ENCODE measurements around the gene CENPP. TPM values are rescaled to one million over a fixed set of nuclear protein-coding genes. Genes with fewer than 3 reads are reported as not detected.
"Not testable (repeated sequence)": the region's sequence is repeated elsewhere in the genome, so short reads cannot be mapped to it uniquely, and the experiment has no call there.

The CENPP gene
- polyA plus RNA-seq, 1 donor: 8.8 TPM

DNA sequence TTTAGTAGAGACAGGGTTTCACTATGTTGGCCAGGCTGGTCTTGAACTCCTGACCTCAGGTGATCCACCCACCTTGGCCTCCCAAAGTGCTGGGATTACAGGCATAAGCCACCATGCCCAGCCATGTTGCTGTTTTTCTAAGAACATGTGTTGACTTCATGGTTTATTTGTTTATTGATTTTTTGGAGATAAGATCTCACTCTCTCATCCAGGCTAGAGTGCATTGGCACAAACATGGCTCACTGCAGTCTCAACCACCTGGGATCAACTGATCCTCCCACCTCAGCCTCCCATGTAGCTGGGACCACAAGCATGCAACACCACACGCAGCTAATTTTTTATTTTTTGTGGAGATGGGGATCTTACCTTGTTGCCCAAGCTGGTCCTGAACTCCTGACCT, 269.3 kb downstream of the CENPP start:
- DNase-seq: not testable (repeated sequence)

DNA sequence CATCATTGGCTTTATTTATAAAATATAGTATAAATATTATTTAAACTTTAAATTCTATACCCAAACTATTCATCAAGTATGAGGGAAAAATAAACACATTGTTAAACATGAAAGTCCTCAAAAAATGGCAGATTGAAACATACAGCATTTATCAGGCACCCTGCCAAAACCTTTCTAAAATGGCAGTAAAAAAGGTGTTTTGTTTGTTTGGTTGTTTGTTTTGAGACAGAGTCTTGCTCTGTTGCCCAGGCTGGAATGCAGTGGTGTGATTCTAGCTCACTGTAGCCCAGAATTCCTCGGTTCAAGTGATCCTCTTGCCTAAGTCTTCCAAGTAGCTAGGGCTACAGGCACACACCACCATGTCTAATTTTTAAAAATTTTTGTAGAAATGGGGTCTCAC, 270.2 kb downstream of the CENPP start:
- no peak for DNase-seq

DNA sequence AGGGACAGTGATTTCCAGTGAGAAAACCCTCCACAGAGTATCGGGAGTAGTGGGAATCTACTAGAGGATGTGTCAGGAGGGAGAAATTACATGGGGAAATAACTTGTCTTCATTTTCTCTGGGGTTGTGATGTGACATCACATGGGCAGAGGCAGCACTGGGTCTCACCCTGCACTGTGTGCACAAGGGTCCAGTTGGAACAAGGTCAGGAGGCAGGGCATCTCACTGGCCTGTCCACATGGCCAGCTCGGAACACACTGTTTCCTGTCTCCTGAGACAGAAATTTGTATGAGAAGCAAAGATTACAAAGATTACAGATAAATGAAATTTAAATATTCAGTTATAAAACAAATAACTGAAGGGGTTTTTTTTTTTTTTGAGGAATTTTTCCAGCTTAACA, 272.6 kb downstream of the CENPP start:
- DNase-seq: no peak

DNA sequence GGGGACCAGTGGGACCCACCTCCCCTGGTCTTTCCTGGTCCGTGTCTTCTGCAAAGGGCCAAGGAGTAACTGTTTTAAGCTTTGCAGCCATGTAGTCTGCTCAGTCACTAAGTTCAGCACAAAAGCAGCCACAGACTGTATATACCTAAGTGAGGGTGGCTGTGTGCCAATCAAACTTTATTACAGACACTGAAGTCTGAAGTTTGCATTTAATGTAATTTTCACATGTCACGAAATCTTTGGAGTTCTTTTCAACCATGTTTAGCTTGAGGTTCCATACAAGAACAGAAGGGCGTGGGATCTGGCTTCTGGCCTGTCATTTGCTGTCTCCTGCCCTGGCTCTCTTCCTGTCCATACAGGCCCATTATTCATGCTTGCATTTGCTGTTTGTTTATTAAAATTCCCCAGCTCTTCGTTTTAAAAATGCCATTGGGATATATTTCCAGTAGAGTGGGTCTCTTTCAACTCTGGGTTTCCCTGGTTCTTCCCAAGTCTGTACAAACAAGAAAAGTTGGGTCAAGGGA, 274.2 kb downstream of the CENPP start:
- DNase-seq: no peak

DNA sequence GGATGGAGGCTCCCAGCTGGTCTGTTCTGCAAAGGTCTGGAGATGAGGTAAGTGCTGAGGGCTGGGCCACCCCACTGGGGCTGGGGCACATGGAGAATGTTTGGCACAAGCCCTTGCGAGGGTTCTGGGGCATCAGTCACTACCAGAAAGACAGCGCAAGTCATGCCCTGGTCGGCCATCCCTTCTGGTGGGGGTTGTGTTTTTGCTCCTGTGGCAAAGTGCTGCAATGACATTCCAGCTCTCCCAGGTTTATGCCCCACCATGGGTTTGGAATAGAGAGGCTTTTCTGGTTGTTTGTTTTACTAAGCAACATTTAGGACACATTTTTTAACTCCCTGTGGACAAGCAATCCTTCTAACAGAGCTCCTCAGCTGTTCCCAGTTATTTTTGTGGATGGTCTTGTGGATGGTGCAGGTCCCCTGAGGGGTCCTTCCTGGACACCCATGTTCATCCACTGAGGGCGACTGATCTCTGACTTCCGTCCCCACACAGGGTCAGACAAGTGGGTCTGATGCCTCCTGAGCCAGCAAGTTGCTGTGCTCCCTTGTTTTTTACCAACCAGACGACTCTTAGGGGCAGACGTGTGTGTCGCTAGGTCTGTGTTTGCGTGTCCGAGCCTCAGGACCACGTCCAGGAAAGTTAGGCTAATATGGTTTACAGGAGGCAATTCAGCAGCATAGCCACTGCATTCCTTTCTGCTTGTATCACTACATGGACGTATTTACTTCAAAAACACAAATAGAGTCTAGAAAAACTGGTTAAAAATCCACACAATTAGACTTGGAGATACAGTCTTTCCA, 274.9 kb downstream of the CENPP start:
- DNase-seq: no peak

DNA sequence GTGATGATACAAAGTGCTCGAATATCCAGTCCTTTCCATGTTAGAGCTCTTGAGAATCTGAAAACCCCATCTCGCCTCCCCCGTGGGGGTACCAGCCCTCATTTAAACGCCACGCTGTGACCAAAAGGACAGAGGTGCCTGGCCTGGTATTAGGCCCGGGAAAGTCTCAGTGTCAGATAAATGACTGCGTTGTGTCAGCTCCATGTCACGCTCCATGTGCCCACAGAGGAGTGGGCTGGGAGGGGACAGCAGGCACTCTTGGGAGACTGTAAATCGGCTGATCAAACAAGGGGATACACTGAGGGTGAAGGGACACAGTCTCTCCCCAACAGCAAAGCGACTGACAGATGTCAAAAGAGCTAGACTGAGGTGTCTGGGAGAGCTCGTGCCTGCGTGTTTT, 275.7 kb downstream of the CENPP start:
- DNase-seq: no peak

DNA sequence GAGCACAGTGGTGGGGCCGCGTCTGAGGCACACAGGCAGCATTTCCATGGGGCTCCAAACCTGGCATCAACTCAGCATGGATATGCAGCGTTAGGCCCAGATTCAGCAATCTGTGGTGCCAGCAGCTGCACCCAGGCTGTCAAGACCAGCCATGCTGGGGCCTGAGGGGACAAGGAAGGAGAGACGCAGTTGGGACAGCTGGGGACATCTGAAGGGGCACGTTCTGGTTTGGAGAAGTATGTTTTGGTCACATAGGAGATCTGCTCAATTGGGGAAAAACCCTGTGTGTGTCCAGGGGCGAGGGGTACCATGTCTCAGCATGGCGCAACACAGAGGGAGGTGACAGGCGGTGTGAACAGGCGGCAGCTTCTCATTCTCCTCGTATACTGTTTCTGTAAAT, 276.7 kb downstream of the CENPP start:
- no peak for DNase-seq

DNA sequence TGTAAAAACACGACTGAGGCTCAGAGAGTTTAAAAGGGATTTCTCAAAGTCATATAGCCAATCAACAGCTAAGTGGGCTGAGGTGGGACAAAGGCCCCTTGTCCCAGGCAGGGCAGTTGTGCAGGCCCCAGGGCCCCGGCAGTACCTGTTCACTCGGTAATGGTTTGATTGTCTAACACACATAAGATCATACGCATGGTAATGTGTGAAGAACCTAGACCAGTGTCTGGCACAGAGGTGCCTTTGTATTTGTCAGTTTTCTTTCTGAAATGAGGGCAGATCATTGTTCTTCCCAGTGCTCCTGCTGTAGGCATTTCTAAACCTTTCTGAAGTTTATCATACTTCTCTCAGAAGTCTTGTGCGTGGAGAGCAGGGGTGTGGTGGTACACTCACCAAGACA, 277.3 kb downstream of the CENPP start:
- no peak for DNase-seq

DNA sequence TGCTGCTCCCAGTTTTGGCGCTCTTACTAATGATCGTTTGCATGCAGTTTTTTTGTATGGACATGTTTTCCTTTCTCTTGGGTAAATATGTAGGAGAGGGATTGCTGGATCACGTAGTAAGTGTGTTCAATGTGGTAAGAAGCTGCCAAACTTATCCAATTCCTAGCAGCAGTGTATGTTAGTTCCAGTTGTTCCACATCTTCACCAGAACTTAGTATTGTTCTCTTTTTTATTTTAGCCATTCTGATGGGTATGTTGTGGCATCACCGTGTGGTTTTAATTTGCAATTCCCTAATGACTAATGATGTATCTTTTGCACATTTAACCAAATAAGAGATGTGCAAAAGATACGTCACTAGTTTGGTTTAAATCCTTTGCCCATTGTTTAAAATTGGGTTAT, 278.2 kb downstream of the CENPP start:
- no peak for DNase-seq

DNA sequence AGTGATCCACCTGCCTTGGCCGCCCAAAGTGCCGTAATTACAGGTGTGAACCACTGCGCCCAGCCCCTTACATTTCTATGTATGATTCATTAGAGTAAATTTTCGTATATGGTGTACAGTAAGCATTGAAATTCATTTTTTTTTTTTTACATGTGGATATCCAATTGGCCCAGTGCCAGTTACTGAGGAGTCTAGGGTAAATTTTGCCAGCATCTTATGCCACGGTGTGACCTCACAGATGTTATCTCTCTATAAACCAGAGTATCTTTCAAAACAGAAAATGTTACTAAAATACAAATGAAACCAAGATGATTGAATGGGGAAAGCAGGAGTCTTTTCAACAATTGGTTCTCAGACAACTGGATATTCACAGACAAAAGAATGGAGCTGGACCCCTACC, 279.5 kb downstream of the CENPP start:
- DNase-seq: no peak

DNA sequence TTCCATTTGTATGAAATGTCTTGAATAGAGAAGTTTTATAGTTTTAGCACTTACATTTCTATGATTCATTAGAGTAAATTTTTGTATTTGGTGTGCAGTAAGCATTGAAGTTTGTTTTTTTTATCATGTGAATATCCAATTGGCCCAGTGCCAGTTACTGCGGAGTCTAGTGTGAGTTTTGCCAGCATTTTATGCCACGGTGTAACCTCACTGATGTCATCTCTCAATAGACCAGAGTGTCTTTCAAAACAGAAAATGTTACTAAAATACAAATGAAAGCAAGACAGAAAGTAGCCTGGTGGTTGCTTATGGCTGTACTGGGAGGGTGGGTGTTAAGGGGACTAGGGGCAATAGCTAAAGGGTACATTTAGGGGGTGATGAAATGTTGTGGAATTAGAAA, 281.3 kb downstream of the CENPP start:
- DNase-seq: no peak

DNA sequence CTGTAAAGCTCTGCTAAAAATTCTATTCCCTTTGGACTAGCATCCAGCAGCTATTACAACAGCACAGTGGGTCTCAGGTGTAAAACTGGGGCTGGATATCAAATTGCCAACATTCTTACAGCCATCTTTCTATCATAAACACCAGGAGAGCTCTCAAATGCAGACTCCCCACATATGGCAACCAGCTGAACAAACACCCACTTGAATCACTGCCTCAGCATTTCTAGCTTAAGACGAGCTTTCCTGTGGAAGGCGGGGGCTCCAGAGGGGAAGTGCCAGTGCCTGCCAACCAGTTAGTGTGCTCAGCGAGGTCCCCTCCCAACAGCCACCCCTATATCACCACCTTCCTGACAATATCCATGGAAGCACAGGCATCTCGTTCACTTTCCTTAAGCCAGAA, 282.0 kb downstream of the CENPP start:
- DNase-seq: no peak

DNA sequence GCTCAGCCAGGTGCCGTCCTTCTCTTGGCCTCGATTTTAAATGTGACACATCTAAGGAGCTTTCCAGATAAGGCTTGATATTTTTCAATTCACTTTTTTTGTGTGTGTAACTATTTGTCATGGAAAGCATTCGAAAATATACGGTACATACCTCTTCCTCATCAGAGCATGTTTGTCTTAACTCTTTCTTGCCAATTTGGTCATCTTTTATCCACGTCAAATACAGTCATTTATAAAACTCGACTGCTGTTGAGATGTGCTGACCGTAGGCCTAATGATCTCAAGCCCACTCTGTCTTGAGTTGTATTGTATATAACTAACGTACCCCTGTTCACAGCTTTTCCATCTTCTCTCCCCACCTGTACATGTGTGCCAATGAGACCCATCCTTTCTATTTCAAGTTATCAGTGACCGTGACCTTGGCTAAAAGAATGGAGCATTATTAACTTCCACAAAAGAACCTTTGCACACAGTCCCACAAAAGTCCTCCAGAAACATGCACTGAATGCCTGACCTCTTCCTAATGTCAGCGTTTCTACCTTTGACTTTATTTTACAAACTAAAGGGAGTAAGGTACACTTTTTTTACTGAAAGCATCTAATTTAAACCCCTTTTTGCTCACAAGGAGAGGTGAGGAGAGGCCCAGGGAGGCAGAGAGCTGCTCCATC, 282.6 kb downstream of the CENPP start:
- no peak for DNase-seq

DNA sequence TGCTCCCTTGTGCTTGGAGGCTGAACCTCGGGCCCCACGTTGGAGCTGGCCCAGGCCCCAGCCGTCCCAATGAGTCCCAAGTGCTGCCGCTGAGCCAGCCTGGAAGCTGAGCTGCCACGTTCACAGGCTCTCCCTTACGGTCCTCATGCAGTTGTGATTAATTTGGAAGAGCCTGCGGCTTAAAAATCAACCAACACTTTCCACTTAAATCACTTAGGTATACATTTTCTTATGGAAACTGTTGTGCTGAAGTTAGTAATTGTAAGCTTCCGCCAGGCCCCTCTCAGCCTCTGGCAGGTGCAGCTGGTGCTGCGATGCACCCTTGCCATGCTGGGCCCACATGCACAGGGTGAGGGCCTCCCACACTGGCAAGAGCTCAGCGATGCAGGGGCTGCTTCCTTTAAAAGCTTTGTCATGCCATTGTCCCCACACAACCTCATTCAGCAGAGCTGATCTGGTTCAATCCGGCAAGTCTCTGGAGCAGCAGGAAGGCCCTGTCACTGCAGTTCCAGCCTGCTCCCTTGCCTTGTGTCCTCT, 283.2 kb downstream of the CENPP start:
- no peak for DNase-seq

DNA sequence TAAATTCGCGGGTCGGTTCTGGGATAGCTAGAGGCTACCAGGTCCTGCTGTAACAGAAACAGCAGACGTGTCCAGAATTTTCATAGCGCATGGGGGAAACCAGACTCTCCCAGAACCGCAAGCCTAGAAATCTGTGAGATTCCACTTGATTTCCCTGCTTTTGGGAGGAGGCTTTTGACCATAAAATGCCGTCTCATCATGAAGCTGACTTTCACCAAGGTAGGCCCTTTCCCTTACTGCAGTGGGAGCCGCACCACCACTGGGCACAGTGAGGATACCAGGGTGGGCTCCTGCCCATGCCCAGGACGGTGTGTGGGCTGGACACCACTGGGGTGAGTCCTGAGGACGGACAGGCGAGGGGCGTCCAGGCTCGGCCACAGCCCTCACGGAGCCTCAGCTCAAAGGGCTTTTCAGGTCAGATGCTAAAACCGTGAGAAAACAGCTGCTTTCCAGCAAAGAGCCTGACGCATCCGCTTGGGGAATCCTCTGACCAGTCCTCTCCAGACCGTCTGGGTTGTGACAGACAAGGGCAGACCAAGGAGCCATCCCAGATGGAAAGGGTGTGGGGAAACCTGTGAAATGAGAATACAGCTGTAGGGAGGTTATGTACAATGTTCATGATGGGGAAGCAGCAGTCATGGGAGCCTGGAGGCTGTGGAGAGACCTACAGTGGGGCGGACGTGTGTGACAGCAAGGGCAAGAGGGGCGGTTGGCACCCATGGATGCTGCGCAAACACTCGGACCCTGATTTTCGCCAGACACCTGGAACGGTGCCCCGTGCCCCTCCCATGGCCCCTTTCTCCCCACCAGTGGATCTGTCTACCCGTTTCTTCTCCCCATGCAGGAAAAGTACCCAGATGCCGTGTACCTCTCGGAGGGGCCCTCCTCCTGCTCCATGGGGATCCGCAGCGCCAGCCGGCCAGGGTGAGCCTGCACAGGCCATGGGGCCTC, 285.0 kb downstream of the CENPP start:
- no peak for DNase-seq

DNA sequence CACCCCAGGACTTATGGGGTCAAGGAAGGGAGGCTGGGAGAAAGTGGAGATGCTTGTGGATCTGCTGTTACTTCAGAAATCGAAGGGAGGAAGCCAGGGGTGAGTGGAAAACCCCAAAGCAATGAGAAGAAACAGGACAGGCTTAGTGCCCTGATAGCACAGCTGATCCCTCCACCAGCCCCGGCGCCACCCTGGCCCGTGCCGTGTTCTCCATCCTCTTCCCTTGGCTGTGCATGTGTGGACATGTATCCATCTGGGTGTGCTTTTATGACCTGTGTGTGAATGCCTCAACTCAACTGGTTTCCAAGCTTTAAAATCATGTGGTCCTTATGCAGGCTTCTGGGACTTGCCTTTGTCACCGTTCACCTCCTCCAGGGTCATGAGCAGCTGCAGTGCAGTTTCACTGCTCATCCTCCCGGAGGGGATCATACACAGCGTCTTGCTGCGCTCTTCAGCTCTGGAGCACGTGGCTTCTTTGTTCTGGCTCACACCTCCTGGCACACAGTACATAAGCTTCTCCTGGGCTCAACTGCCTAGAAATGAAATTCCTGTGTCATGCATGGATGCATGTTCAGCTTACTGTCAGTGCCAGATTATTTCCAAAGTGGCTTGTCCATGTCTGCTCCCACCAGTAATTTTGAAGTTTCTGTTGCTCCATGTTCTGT, 286.0 kb downstream of the CENPP start:
- no peak for DNase-seq

DNA sequence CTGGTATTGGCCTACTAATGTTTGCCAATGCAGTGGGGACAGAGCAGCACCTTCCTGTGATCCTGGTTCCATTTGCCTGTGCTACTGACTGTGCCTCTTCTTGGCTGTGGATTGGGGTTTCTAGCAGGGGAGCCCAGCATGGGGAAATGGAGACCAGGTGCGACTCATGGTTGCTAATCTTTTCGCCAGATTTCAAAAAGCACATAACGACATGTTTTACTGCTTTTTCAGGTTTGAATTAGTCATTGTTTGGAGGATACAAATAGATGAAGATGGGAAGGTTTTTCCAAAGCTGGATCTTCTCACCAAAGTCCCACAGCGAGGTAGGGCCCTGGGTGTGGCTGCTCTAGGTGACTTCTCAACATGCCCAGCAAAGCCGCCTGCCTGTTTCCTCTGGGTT, 286.5 kb downstream of the CENPP start:
- DNase-seq: no peak

DNA sequence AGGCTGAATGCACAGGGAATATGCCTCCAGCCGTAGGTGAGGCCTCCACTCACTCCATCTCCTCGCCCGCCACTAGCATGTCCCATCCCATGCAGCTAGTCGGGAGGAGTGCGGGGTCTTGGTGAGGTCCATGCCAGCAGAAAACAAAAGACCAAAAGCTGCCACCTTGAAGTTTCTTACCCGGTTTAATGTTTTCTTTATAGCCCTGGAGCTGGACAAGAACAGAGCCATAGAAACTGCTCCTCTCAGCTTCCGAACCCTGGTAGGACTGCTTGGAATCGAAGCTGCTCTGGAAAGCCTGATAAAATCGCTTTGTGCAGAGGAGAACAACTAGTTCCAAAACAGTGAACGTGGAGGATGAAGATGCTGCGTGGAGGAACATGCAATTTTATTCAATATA, 287.1 kb downstream of the CENPP start:
- DNase-seq: no peak

DNA sequence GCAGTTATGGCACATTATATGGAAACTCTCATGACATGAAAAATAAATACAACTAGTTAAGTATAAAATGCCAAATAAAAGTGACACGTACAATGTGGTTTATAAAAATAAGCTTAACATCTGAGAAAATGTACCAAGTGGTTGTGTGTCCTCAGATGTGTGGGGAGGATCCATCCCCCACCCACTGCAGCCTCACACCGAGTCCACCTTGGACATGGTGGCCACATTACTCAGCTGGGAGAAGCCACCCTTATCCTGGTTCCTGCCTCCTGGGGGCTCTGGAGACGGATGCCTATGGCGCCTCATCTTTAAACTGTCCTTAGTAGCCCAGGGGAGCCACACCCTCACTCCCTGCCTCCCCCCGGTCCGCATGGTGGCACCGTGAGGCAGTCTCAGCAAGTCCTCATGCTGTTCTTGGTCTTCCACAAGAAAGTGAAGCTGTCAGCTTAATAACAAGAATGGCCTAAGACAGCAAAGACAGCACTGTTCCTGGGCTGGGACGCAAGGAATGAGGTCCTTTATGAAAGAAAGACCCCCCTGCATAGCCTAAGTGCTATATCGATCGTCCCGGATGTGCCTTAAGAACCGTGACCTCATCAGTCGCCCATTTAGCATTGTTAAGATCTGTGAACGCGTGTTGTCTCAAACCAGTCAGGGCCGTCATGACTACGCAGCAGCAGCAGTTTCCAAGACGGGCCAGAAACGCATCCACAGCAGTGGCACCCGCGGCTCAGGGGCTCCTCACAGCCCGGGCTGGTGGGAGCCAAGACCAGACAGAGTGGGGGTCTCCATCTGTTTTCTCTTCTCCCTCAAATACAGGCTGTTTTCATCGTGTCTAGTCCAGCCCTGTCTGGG, 287.7 kb downstream of the CENPP start:
- no peak for DNase-seq

DNA sequence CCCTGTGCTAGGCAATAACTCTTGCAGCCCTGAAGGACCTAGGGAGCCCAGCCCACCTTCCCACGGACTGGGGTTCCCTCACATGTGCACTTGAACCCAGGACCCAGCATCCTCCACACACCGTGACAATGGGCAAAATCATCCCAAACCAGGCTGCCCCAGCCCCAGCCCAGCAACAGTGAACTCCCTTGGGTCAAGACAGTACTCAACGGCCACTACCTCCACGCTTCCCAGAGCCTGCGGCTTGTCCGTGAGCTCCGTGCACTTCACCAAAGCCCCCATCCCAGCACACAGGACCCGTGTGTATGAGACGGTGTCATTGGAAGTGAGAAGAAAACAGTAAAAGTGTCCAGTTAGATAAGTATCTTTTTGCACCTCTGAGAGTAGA, 288.4 kb downstream of the CENPP start:
- DNase-seq: no peak

Measured in left kidney (tissue), 2 donors.